Progenitor cell of endocrine pancreas (in vitro differentiated cells): ENCODE results near the gene AHR. TPM values are rescaled to one million over a fixed set of nuclear protein-coding genes. Genes with fewer than 3 reads are reported as not detected.

Experiments used
- DNase-seq: peaks from one replicate; pipeline ENCODE4 v3.0.0; 2021; ENCODE audit warnings: low spot score; ENCODE audit not compliant: unreplicated experiment
- H3K27ac Mint-ChIP-seq: 2 replicates; pipeline ENCODE4 v1.8.0; 2021; ENCODE audit warnings: mild to moderate bottlenecking, moderate library complexity, mixed read lengths
- H3K27me3 Mint-ChIP-seq: 2 replicates; pipeline ENCODE4 v1.8.0; 2021; ENCODE audit warnings: mixed read lengths
- H3K36me3 Mint-ChIP-seq: 2 replicates; pipeline ENCODE4 v1.8.0; 2022; ENCODE audit warnings: mixed read lengths; ENCODE audit not compliant: insufficient read depth
- H3K4me1 Mint-ChIP-seq: 2 replicates; pipeline ENCODE4 v1.8.0; 2021; ENCODE audit warnings: low read depth, mixed read lengths
- H3K4me3 Mint-ChIP-seq: 2 replicates; pipeline ENCODE4 v1.8.0; 2021; ENCODE audit warnings: low read depth, mild to moderate bottlenecking, moderate library complexity, mixed read lengths
- H3K9me3 Mint-ChIP-seq: 2 replicates; pipeline ENCODE4 v1.8.0; 2021; ENCODE audit warnings: low read depth, mixed read lengths
- CTCF ChIP-seq: fragments of 200-600 bp; sonication (generic); IDR thresholded peaks from one replicate; pipeline ENCODE4 v1.5.0; 2021; ENCODE audit warnings: antibody characterized with exemption, mild to moderate bottlenecking; ENCODE audit not compliant: unreplicated experiment
- total RNA-seq: library from RNA; stranded (reverse); gene quantifications from 2 replicates; pipeline ENCODE4 v1.2.1, GENCODE V29; 2021

Gene AHR
- total RNA-seq, 1 donor from 2014 or later = 15.1 TPM

- TF ChIP-seq CTCF = no peak
- peak overlapping the region; percentile 87 for H3K4me3 Mint-ChIP-seq
These were observed 1.1 kb downstream of the AHR start for GRCh38 chr7:17299483-17299991.

GRCh38 chr7:17300012-17300411 is 1.6 kb downstream of the AHR start:
- TF ChIP-seq CTCF = no peak

More at GRCh38 chr7:17299483-17299991, 1.1 kb downstream of the AHR start:
- Mint-ChIP-seq H3K27me3 (peaks cover 13% of the 10 kb centered on the region), H3K9me3 (peaks cover 6% of the 10 kb centered on the region), H3K4me1 (peaks cover 12% of the 10 kb centered on the region), H3K27ac (peak overlapping the region; percentile 71), H3K36me3 (peaks cover 5% of the 10 kb centered on the region)
- DNase-seq = no peak

GRCh38 chr7:17300437-17300836 is 2.0 kb downstream of the AHR start:
- DNase-seq = no peak
- Mint-ChIP-seq H3K4me1 (peaks cover 17% of the 10 kb centered on the region), H3K9me3 (peaks cover 6% of the 10 kb centered on the region), H3K36me3 (peaks cover 5% of the 10 kb centered on the region), H3K27me3 (peaks cover 13% of the 10 kb centered on the region), H3K4me3 (peak overlapping the region; percentile 87), H3K27ac (no peak overlapping the region)
- TF ChIP-seq CTCF = no peak

More at GRCh38 chr7:17300012-17300411, 1.6 kb downstream of the AHR start:
- Mint-ChIP-seq H3K4me1 (peaks cover 13% of the 10 kb centered on the region), H3K36me3 (peaks cover 5% of the 10 kb centered on the region), H3K27me3 (peaks cover 13% of the 10 kb centered on the region), H3K4me3 (peak overlapping the region; percentile 87), H3K9me3 (peaks cover 6% of the 10 kb centered on the region), H3K27ac (peak overlapping the region; percentile 71)
- DNase-seq = no peak

GRCh38 chr7:17301471-17302456 is 3.3 kb downstream of the AHR start:
- Mint-ChIP-seq H3K27me3 (peaks cover 13% of the 10 kb centered on the region), H3K4me1 (peaks cover 18% of the 10 kb centered on the region), H3K27ac (no peak overlapping the region), H3K4me3 (no peak overlapping the region), H3K36me3 (peaks cover 5% of the 10 kb centered on the region), H3K9me3 (peaks cover 6% of the 10 kb centered on the region)
- TF ChIP-seq CTCF = peak; percentile 73
- DNase-seq = no peak

- Mint-ChIP-seq H3K36me3 (peaks cover 4% of the 10 kb centered on the region), H3K4me1 (peaks cover 18% of the 10 kb centered on the region), H3K4me3 (no peak overlapping the region), H3K27me3 (peaks cover 5% of the 10 kb centered on the region), H3K9me3 (peaks cover 6% of the 10 kb centered on the region), H3K27ac (no peak overlapping the region)
- TF ChIP-seq CTCF = no peak
- DNase-seq = no peak
These were observed 4.2 kb downstream of the AHR start for GRCh38 chr7:17302575-17303142.
